ENCODE results near the gene CPT1A.

Gene CPT1A

DNA sequence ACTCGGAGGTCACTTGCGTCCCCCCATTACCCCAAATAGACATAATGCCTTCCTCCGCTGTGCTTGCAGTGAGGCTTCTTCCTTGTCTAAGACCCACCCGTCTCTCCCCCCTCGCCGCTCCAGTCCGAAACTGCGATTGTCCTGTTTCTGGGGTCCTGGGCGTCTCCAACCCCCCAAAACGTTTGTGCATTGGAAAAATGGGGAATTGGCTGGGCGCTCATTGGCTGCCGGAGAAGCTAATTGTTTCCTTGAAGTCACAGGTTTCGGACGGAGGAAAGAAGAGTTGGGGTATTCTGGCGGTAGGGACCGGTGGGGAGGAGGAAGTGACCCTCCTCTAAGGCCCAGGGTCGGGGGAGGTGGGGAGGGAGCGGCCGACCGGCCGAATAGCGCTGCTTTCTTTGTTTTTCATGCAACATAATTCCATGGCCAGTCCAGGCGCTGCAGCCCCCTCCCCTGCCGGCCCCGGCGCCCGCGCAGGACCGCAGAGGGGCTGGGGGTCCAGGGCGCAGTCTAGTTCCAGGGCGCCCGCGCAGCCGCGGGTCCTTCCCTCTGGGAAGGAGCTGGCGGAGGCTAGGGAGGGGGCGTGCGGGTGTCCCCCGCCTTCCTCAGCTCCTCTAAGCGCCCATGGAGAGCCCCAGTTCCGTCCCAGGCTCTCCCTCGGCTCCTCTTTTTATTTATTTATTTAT lies 12.7 kb upstream of the CPT1A start:
- no peak for DNase-seq (ENCODE audit: low read depth in 3 of 3, low spot score in 1 of 3)

DNA sequence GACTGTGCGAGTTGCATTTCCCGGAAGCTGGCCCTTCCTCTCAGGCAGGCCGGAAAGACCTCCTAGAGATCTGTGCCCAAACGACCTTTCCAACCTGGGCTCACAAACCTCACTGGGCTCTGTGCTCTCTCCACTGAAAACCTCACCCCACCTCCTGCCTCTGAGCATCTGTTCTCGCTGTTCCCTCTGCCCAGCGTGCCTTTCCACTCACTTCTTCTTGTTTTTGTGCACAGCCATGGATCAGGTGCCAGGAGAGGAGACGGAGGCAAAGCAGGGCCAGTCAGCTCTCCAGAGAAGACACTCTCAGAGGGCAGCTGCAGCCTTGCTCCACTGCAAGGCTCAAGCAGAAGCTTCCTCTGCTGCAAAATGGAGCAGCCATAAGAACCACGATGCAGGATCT lies 10.9 kb upstream of the CPT1A start:
- DNase-seq (ENCODE audit: low read depth in 3 of 3, low spot score in 1 of 3): no peak

DNA sequence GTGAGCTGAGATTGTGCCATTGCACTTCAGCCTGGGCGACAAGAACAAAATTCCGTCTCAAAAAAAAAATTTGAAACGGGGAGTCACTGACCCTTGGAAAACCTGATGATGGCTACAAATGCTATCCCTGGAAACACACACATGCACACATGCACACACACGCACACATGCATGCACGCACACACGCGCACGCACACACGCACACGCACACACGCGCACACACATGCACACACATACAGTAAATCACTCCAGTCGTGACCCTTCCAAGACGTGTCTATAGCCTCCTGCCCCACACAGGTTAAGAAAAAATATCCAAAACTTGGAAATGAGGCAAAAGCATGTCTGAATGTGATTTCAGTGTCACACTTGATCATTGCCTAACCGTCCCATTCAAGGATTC lies 6.7 kb upstream of the CPT1A start:
- DNase-seq (ENCODE audit: low read depth in 3 of 3, low spot score in 1 of 3): no peak

DNA sequence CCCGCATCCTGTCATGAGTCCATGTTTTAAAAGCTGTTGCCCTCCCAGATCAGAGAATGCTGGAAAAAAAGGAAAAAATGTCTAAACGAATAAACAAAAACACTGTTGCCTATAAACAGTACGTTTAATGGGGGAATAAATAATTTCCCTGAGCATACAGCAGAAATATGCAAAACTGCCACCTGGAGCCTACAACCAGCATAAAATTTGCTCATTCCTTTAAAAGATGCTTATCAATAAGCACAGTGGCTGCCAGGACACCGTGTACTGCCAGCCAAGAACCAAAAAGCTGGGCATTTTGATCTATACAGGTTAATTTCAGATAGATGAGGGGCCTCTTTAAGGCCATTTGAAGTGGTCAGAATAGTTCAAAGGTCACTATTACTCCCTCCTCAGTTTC lies 5.7 kb upstream of the CPT1A start:
- DNase-seq (ENCODE audit: low read depth in 3 of 3, low spot score in 1 of 3): no peak

DNA sequence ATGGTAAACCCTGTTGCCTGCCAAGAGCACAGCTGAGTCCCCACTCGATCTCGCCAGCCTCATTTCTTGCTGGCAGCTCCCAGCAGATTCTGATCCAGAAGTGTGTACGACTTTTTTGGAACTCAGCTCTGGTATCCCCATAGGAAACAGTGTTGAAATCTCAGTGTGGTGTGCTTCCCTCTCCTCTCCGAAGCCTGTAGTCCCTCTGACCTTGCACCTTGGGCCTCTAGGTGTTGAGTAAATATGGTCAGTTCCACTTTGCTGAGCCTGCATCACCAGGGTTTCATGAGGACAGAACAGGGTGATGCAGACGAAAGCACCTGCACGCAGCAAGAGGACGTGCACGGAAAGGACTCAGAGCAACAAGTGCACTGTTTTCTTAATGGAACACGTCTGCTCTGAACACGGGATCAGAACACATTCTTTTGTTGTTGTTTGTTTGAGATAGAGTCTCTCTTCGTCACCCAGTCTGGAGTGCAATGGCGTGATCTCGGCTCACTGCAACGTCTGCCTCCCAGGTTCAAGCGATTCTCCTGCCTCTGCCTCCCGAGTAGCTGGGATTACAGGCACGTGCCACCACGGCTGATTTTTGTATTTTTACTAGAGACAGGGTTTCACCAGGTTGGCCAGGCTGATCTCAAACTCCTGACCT lies 3.8 kb upstream of the CPT1A start:
- DNase-seq (ENCODE audit: low read depth in 3 of 3, low spot score in 1 of 3): no peak

DNA sequence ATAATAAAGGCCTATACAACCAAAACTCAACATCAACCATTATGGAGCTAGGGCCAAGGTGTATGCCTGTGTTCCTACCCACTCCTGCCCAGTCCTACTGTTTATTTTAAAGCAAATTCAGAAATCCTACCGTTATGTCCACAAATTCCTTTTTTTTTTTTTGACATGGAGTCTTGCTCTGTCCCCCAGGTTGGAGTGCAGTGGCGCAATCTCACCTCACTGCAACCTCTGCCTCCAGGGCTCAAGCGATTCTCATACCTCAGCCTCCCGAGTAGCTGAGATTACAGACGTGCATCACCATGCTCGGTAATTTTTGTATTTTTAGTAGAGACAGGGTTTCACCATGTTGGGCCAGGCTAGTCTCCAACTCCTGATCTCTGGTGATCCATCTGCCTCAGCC lies 3.1 kb upstream of the CPT1A start:
- DNase-seq (ENCODE audit: low read depth in 3 of 3, low spot score in 1 of 3): no peak

DNA sequence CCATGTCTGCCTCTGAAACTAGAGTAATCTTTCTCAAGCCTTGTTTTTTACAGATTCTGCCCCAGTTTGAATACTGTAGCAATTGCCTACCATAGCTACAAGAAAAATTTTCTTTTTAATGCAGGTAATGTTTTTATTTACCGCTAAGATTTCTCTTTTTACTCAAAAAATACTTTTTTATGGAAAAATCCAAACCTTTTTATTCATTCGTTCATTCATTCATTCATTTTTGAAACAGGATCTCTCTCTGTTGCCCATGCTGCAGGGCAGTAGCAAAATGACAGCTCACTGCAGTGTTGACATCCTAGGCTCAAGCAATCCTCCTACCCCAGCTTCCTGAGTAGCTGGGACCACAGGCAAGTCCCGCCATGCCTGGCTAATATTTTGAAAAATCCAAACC lies 2.7 kb upstream of the CPT1A start:
- DNase-seq (ENCODE audit: low read depth in 3 of 3, low spot score in 1 of 3): no peak

DNA sequence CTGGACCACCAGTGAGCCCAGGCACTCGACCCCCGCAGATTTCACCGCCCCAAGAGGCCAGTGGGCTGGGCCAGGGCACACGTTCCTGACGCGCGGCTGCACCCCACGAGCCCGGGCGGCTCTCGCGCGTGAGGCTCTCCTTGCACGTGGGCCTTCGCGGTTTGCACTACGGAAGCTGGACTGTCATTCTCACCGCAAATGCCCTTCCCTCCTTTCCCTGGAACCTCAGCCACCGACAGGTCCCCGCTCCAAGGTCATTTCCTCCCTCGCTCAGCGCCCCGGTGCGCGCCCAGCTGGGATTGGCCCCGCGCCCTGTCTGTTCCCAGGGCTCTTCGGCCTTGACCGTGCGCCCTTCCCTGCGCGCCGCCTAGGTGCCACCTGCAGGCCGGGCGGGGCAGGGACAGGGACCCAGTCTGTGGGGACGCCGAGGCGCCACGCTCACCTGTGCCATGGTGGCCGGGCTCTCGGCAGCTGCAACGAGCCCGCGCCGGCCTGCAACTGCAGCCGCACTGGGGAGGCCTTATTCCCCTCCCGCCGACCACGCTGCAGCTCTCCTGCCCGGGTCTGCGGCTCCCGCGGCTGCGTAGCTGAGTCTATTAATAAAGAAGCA lies 2.1 kb upstream of the CPT1A start:
- peak; percentile 42 to 58 (median 43) for DNase-seq (ENCODE audit: low read depth in 3 of 3, low spot score in 1 of 3)

DNA sequence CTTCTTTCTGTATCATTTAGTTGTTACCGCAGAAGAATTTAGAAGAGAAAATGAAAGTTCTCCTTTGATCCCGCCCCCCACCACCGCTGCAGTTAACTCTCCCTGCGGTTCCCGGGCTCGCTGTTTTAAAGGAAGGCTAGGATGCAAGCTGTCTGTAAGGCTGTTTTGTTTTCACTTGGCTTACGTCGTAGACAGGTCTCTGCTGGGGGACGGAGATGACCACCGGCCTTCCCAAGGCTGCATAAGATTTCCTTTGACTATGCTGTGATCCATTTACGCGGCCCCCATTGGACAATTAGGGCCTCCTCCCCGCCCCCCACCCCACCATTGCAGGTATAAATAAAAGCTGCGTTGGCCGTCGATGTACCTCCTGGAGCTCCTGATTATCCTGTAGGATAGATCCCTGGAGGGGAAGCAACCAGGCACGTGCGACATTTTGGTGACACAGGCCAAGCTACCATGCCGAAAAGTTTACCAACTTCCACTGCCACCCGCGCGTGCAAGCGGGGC lies 1.4 kb upstream of the CPT1A start:
- DNase-seq (ENCODE audit: low read depth in 3 of 3, low spot score in 1 of 3): peak in 1 of 3 donors; percentile 40

DNA sequence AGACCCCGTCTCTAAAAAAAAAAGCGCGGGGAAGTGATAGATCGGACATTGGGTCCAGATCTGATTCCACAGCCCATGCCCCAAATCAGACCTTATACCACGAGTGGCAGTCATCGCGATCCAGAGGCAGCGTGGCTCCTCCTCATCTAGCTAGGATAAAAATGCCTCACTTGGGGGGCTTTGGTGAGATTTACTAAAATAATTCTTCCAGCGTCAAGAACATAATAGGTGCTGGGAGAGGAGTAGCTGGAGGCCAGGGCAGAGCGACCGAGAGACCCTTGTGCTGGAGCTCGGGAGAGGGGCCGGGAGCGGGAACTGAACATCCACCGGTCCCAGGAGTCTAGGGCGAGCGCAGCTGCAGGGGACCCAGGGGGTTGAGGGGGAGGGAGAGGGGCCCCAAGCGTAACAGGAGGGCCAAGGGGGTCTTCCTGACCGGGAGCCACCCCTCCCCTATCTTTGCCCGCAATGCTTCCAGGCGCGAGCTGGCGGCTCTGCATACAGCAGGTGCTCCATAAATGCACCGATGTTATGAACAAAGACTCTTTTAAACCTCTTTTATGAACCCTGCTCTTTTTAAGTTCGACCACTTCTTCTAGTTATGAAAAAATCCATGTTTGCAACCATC lies 823 bp upstream of the CPT1A start:
- DNase-seq (ENCODE audit: low read depth in 3 of 3, low spot score in 1 of 3): no peak

DNA sequence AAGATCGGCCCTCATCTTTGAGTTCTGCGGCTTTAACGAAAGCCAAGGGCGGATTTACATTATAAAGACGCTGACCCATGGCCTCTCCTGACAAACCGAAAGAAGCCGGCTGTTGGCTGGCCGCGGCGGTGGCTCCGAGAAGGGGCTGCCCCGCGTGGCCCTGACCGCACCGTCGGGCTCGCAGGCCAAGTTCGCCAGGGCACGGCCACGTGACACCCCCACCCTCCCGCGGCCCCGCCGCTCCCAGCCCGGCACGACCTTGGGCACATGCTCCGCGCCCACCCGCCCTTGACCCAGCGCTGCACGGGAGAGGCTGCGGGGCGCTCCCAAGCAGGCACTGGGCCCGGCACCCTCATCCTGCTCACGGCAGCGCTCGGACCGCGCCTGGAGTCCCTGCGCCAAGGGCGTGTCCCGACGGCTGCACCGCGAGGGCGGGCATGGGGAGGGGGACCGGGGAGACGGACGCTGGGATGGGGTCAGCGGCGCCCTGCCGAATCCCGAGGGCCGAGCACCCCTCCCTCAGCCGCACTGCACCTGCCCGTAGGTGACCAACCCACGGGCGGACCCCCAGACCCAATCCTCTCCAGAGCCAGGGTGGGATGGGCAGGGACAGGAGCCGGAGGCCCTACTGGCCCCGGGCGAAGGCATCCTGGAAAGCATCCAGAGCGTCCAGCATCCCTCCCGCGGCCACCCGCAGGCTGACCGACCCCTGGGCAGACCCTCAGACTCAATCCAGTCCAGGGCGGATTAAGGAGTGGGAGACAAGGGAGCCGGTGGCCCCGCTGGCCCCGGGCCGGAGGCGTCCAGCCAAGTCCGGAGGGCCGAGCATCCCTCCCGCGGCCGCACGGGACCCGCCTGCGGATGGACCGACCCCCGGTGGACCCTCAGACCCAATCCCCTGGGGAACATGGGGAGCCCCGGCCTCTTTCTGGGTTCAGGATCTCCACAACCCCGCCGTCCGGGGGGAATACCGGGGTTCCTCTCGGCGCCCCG lies 759 bp downstream of the CPT1A start:
- no peak for DNase-seq (ENCODE audit: low read depth in 3 of 3, low spot score in 1 of 3)

DNA sequence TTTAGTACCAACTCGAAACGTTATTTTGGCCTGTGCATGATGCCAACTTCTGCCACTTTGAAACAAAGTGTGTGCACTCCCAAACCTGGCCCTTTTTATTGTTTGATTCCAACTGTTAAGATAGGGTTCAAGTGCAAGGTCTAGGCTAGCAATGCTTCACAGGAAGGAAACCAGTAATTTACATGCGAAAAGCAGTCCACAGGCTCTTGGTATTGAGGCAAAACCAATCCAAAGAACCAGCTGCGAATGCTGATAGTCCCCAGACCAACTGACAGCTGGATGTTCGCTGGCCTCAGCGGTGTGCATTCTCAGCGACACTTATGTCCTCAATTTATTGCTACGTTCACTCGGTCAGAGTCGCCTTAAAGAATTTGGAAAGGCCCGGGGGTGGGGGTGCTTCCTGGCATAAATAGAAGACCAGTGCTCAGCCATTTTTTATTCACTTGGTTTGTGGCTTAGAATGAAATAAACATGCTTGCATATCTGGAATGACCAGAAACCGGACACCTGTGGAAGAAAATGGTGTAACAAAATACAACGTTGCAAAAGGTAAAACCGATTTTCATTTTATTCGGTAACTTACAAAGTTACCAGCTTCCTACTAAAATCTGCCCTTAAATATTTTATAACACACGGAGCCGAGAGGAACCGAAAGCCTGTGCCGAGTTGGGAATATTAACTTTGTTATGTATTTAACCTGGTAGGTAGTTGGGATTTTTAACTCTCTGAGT lies 1.6 kb downstream of the CPT1A start:
- DNase-seq (ENCODE audit: low read depth in 3 of 3, low spot score in 1 of 3): no peak

DNA sequence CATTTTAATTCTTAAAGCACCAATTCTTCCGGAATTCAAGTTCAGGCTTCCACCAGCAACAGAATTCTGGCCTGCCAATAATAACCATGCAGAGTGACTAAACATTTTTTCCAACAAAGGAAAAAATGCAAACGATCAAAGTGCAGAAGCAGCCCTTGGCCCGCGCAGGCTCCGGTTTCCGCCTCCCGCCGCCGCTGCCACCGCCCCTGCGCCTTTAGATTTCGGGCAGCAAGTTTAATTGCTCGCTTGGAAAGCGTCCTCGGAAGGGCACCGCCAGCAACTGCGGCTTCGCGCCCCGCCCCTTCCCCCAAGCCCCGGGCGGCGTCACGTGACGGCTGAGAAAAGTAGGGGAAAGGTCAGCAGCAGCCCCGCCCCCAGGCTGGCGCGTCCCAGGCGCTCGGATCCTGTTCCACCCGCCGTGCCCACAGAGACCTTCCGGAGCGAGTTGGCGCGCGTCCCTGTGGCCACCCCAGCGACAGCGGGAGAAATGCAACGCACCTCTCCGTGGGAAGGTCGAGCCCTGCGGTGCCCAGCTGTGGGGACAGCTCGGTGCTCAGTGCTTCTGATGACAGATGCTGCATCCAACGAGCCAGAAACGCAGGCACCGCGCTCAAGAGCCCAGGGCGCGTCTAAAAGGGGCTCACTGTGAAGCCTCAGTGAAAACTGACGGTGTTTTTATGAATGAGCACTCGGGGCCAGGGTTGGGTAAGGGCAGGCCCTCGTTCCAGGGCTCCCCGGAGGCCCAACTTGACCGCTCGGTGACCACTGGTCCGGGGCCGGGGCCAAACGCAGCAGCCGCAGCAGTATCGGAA lies 2.5 kb downstream of the CPT1A start:
- peak; percentile 86 to 88 (median 87) for DNase-seq (ENCODE audit: low read depth in 3 of 3, low spot score in 1 of 3)

DNA sequence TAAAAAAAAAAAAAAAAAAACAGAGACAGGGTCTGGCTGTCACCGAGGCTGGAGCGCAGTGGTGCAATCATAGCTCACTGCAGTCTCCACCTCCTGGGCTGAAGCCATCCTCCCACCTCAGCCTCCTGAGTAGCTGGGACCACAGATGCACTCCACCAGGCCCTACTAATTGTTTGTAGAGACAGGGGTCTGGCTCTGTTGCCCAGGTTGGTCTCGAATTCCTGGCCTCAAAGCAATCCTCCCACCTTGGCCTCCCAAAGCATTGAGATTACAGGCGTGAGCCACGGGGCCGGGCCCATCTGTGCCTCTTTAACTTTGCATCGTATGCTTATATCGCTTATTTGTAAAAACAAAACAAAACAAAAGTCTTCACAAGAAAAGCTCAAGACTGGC lies 3.1 kb downstream of the CPT1A start:
- DNase-seq (ENCODE audit: low read depth in 3 of 3, low spot score in 1 of 3): no peak

DNA sequence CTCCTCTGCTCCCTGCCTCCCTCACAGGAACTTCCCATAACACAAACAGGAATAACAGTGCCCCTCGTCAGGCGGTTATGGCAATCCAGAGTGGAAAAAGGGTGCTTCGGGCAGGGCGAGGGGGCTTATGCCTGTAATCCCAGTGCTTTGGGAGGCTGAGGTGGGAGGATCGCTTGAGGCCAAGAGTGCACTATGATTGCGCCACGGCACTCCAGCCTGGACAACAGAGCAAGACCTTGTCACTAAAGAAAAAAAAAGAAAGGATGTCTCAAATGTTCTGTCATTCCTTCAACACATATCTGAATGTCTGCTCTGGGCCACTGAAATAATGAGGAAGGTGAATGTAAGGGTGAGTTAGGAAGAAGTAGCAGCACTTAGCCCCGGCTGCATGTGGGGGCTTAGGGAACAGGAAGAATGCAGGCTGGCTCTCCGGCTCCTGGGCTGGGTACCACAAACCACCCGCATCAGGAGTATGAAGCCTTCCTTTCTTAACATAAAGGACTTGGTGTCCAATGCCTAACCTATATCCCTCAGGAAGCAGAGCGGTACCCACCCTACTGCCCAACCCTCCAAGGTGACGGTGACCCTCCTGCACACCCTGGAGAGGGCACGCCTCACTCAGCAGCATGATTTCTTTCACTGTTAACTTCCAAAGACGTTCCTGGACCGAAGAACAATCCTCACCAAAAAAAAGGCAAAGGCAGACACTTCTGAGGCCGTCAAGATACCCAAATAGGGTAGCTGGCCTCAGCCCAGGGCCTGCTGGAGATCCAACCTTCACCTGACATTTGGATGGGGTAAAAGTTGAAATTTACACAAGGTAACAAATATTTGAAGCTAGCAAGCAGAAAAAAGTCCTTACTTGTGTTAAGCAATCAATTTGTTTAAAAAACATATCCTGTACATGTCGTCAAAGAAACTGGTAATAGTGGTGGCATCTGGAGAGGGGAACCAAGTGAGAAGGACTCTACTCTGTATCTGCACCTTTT lies 3.8 kb downstream of the CPT1A start:
- no peak for DNase-seq (ENCODE audit: low read depth in 3 of 3, low spot score in 1 of 3)

DNA sequence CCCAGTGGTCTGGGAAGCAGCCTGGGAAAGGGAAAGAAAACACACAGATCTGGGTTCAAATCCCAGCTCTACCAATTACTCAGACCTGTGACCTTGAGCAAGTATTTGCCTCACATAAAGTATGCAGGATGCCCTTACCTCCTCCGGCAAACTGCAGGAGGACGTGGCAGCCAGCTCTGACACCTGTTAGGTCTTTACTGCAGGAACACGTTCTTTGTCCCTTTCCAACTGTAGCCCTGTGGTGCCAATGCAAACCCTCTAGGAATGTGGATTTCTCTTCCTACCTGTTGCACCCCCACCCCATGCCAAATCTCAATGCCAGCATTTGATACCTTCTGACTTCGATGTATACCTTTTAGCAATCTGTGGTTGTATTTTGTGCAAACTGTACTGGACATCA lies 6.0 kb downstream of the CPT1A start:
- no peak for DNase-seq (ENCODE audit: low read depth in 3 of 3, low spot score in 1 of 3)

DNA sequence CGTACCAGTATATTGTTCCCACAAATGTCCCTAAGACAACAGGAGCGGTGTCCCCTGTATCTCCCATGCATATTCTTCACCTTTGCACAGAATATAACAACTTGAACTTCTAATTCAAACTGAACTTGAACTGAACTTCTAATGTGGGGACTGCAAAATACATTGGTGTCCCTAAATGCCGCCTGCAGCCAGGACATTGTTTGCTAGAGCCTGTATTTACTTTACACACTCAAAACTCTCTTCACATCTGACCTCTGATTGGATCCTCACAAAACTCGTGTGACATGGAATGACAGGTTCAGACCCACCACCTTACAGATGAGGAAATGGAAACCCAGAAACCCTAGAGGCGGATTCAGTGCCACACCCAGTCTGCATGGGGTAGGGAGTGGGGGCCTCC lies 6.4 kb downstream of the CPT1A start:
- DNase-seq (ENCODE audit: low read depth in 3 of 3, low spot score in 1 of 3): no peak

All from stimulated activated CD4-positive, alpha-beta T cell treated with anti-CD3 and anti-CD28 coated beads, TNF-alpha, amount 100 ng/mL, for 1 hour (primary cell).